ENCODE results near the gene SPNS1. TPM values are rescaled to one million over a fixed set of nuclear protein-coding genes. Genes with fewer than 3 reads are reported as not detected.

The SPNS1 gene
- total RNA-seq, 1 experiment from 2014 or later: 61.3 TPM

GRCh38 chr16:28989363-28989762 is 14.8 kb downstream of the SPNS1 start:
- intact Hi-C loops (cut with micrococcal nuclease; ENCODE audit: unreplicated experiment): no loop called here
- Histone ChIP-seq H3K36me3 (ENCODE audit: control insufficient read depth, insufficient read depth, low read length) (no peaks in the 10 kb centered on the region), H3K4me3 (ENCODE audit: low read depth, low read length) (no peak overlapping the region), H3K4me1 (no peaks in the 10 kb centered on the region), H3K9me3 (no peaks in the 10 kb centered on the region), H3K27me3 (replicated peaks; ENCODE audit: control insufficient read depth, insufficient read depth, low read length) (no peaks in the 10 kb centered on the region)
- Mint-ChIP-seq H3K9me3 (ENCODE audit: unreplicated experiment) (no peaks in the 10 kb centered on the region), H3K27me3 (ENCODE audit: insufficient read depth, unreplicated experiment) (no peaks in the 10 kb centered on the region), H3K4me1 (ENCODE audit: low read depth, unreplicated experiment) (no peaks in the 10 kb centered on the region), H3K4me3 (ENCODE audit: unreplicated experiment) (no peak overlapping the region), H3K27ac (ENCODE audit: unreplicated experiment) (no peak overlapping the region), H3K36me3 (ENCODE audit: insufficient read depth, unreplicated experiment) (peaks cover 11% of the 10 kb centered on the region)
- no peak for DNase-seq
- ChIA-PET CTCF (no interaction called here), POLR2A (no interaction called here)
- no TSS peak for BruUV-seq (replicated peaks)
- TF ChIP-seq CTCF (IDR thresholded peaks at IDR 0.05; ENCODE audit: insufficient read depth in 1 of 2, low read depth in 1 of 2, low read length in 1 of 2, severe bottlenecking in 1 of 2, unreplicated experiment in 1 of 2): no peak

GRCh38 chr16:28990375-28991040 is 15.9 kb downstream of the SPNS1 start:
- Mint-ChIP-seq H3K27ac (ENCODE audit: unreplicated experiment) (no peak overlapping the region), H3K36me3 (ENCODE audit: insufficient read depth, unreplicated experiment) (peaks cover 8% of the 10 kb centered on the region), H3K4me3 (ENCODE audit: unreplicated experiment) (no peak overlapping the region), H3K9me3 (ENCODE audit: unreplicated experiment) (no peaks in the 10 kb centered on the region), H3K4me1 (ENCODE audit: low read depth, unreplicated experiment) (no peaks in the 10 kb centered on the region), H3K27me3 (ENCODE audit: insufficient read depth, unreplicated experiment) (no peaks in the 10 kb centered on the region)
- no peaks in the 10 kb centered on the region for H3K9me3 ChIP-seq
- CTCF ChIA-PET: no interaction called here
- BruUV-seq (replicated peaks): no TSS peak
- no peak for TF ChIP-seq CTCF (IDR thresholded peaks at IDR 0.05; ENCODE audit: insufficient read depth in 1 of 2, low read depth in 1 of 2, low read length in 1 of 2, severe bottlenecking in 1 of 2, unreplicated experiment in 1 of 2)
- no peak overlapping the region for H3K4me3 ChIP-seq (ENCODE audit: low read depth, low read length)
- intact Hi-C loops (cut with micrococcal nuclease; ENCODE audit: unreplicated experiment): no loop called here
- no peaks in the 10 kb centered on the region for H3K27me3 ChIP-seq (replicated peaks; ENCODE audit: control insufficient read depth, insufficient read depth, low read length)
- no peaks in the 10 kb centered on the region for H3K4me1 ChIP-seq
- POLR2A ChIA-PET: no interaction called here
- no peaks in the 10 kb centered on the region for H3K36me3 ChIP-seq (ENCODE audit: control insufficient read depth, insufficient read depth, low read length)
- DNase-seq: no peak

GRCh38 chr16:28991687-28992086 is 17.1 kb downstream of the SPNS1 start:
- H3K4me1 Mint-ChIP-seq (ENCODE audit: low read depth, unreplicated experiment): no peaks in the 10 kb centered on the region
- no peak for TF ChIP-seq CTCF (IDR thresholded peaks at IDR 0.05; ENCODE audit: insufficient read depth in 1 of 2, low read depth in 1 of 2, low read length in 1 of 2, severe bottlenecking in 1 of 2, unreplicated experiment in 1 of 2)
- Histone ChIP-seq H3K27me3 (replicated peaks; ENCODE audit: control insufficient read depth, insufficient read depth, low read length) (no peaks in the 10 kb centered on the region), H3K36me3 (ENCODE audit: control insufficient read depth, insufficient read depth, low read length) (no peaks in the 10 kb centered on the region), H3K9me3 (no peaks in the 10 kb centered on the region), H3K4me1 (no peaks in the 10 kb centered on the region), H3K4me3 (ENCODE audit: low read depth, low read length) (no peak overlapping the region)
- peaks cover 5% of the 10 kb centered on the region for H3K36me3 Mint-ChIP-seq (ENCODE audit: insufficient read depth, unreplicated experiment)
- intact Hi-C loops (cut with micrococcal nuclease; ENCODE audit: unreplicated experiment): no loop called here
- no peaks in the 10 kb centered on the region for H3K9me3 Mint-ChIP-seq (ENCODE audit: unreplicated experiment)
- DNase-seq: no peak
- CTCF ChIA-PET: no interaction called here
- H3K27ac Mint-ChIP-seq (ENCODE audit: unreplicated experiment): no peak overlapping the region
- H3K4me3 Mint-ChIP-seq (ENCODE audit: unreplicated experiment): no peak overlapping the region
- POLR2A ChIA-PET: interaction anchor here (0.6 kb wide), 1 partner anchor 153 kb away, joined by 4 read pairs; no protein-coding TSS in a partner anchor
- no peaks in the 10 kb centered on the region for H3K27me3 Mint-ChIP-seq (ENCODE audit: insufficient read depth, unreplicated experiment)
- no TSS peak for BruUV-seq (replicated peaks)

All from Caco-2 (cell line).